HepG2 (cell line): ENCODE results near the gene MEA1. TPM values are rescaled to one million over a fixed set of nuclear protein-coding genes. Genes with fewer than 3 reads are reported as not detected.

ENCODE experiments used
- BORCS8-MEF2B ChIP-seq: sonication (generic); formaldehyde crosslinking; IDR thresholded peaks from 2 replicates; pipeline ENCODE4 v1.8.0; 2022; ENCODE audit warnings: mild to moderate bottlenecking, missing genetic modification reagents
- DMAP1 ChIP-seq: IDR thresholded peaks from 2 replicates; pipeline ENCODE4 v1.6.1; 2016
- HDAC2 ChIP-seq: sonication (generic); formaldehyde crosslinking; IDR thresholded peaks from 2 replicates; pipeline ENCODE4 v1.4.0; 2020; ENCODE audit warnings: missing genetic modification reagents
- SNAPC2 ChIP-seq: sonication (generic); formaldehyde crosslinking; IDR thresholded peaks from 2 replicates; pipeline ENCODE4 v1.8.1; 2022; ENCODE audit warnings: mild to moderate bottlenecking, missing genetic modification reagents
- ZBTB7A ChIP-seq: sonication (generic); formaldehyde crosslinking; IDR thresholded peaks from 2 replicates; pipeline ENCODE4 v1.8.0; 2022; ENCODE audit warnings: mild to moderate bottlenecking, missing genetic modification reagents
- ZFYVE20 ChIP-seq: sonication (generic); formaldehyde crosslinking; IDR thresholded peaks from 2 replicates; pipeline ENCODE4 v1.8.0; 2023; ENCODE audit warnings: low read depth, mild to moderate bottlenecking, moderate library complexity, missing genetic modification reagents, borderline replicate concordance
- ZIK1 ChIP-seq: sonication (generic); formaldehyde crosslinking; IDR thresholded peaks from 2 replicates; pipeline ENCODE4 v1.5.0; 2020; ENCODE audit warnings: mild to moderate bottlenecking, low read depth, missing genetic modification reagents, borderline replicate concordance
- ZNF331 ChIP-seq: sonication (generic); formaldehyde crosslinking; IDR thresholded peaks from 2 replicates; pipeline ENCODE4 v1.4.0; 2020; ENCODE audit warnings: missing genetic modification reagents
- ZNF383 ChIP-seq: sonication (generic); formaldehyde crosslinking; IDR thresholded peaks from 2 replicates; pipeline ENCODE4 v1.4.0; 2020; ENCODE audit warnings: missing genetic modification reagents, mild to moderate bottlenecking, borderline replicate concordance
- ZNF557 ChIP-seq: sonication (generic); formaldehyde crosslinking; IDR thresholded peaks from 2 replicates; pipeline ENCODE4 v1.4.0; 2020; ENCODE audit warnings: missing genetic modification reagents
- ZNF616 ChIP-seq: sonication (generic); formaldehyde crosslinking; IDR thresholded peaks from 2 replicates; pipeline ENCODE4 v1.5.0; 2020; ENCODE audit warnings: low read depth, mild to moderate bottlenecking, missing genetic modification reagents
- ZNF883 ChIP-seq: sonication (generic); formaldehyde crosslinking; IDR thresholded peaks from 2 replicates; pipeline ENCODE4 v1.5.1; 2020; ENCODE audit warnings: mild to moderate bottlenecking, missing genetic modification reagents; ENCODE audit errors: not compliant biosample characterization
- polyA plus RNA-seq, 8 experiments: library from polyadenylated mRNA; depleted of rRNA in 3 of 8; stranded (reverse) in 7 of 8; unstranded in 1 of 8; fragments of >200 nt; fragmentation: Illumina TruSeq in 4 of 8; extraction: Trizol in 4 of 8; gene quantifications; 2 replicates each; pipeline versions ENCODE4 v1.2.1 to v1.2.3, GENCODE V29; 2011 to 2016; ENCODE audit warnings: low read depth in 4 of 8, missing spikeins in 1 of 8, mixed read lengths in 1 of 8; ENCODE audit not compliant: insufficient read depth in 1 of 8
- total RNA-seq, 5 experiments: library from RNA; depleted of rRNA; stranded (reverse); fragments of >200 nt; fragmentation: Illumina TruSeq; extraction: Trizol; gene quantifications; 2 replicates each; pipeline ENCODE4 v1.2.3, GENCODE V29; 2016; ENCODE audit warnings: low read depth in 1 of 5
- TF ChIP-seq, protein P1 (sequence below): sonication (generic); formaldehyde crosslinking; IDR thresholded peaks from 2 replicates; pipeline ENCODE4 v1.4.0; 2020; ENCODE audit warnings: missing genetic modification reagents
- TF ChIP-seq, protein P2 (sequence below): sonication (generic); formaldehyde crosslinking; IDR thresholded peaks from 2 replicates; pipeline ENCODE4 v1.8.0; 2022; ENCODE audit warnings: low read depth, missing genetic modification reagents
- TF ChIP-seq, protein P3 (sequence below): sonication (generic); formaldehyde crosslinking; conservative IDR thresholded peaks from 2 replicates; pipeline ENCODE4 v1.4.0; 2020; ENCODE audit warnings: missing genetic modification reagents
- TF ChIP-seq, protein P4 (sequence below): sonication (generic); formaldehyde crosslinking; IDR thresholded peaks from 2 replicates; pipeline ENCODE4 v1.5.0; 2020; ENCODE audit warnings: missing genetic modification reagents, mild to moderate bottlenecking, borderline replicate concordance
- TF ChIP-seq, protein P5 (sequence below): sonication (generic); formaldehyde crosslinking; IDR thresholded peaks from 2 replicates; pipeline ENCODE4 v1.5.0; 2020; ENCODE audit warnings: mild to moderate bottlenecking, missing genetic modification reagents

MEA1 gene
- total and polyA plus RNA-seq, 2 of the 13 experiments (the other 11 are each of a cell fraction or from before 2014, with no cell fraction given), result 75.6 to 86.2 TPM

DNA sequence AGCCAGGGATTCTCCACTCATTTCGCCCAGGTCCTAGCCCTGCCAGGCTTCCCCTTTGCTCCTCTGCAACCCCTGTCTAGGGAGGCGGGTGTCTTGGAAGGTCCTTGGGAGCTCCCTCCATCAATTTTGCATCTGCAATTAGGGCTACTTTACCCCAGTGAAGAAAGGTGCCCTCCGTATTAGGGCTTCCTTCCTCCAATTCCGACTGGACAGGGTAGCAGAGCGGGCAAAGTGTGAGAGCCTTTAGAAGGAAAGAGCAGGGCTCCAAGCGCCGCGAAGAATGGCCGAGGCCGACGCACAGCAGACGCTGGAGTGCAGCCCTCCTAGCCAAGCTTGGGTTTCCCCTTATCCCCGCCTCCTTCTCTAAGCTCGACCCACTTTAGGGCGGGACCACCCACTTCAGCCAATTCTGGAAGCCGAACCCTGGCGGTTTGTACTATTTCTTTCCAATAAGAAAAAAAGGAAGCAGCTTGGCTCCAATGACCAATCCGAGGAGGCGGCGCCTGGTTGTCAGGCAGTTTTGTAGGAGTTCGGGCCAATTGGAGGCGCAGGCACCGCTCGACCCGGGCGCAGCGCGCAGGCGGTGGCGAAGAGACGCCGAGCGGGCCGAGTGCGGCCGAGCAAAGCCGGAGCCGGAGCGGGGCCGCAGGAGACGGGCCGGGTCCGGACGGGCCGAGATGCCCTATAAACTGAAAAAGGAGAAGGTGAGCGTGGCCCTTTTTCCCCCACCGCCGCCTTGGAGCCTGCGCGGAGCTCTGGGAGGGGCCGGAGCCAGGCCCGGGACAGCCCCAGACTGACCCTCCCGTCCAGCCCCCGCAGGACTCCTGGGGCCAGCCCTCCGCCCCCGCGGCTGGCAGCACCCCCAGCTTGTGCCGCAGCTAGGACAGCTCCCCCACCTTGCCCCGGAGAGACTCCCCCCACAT is 29.5 kb downstream of the MEA1 start, which contains the start of gene PPP2R5D (continued):
- TF ChIP-seq ZFYVE20 (no peak), ZNF616 (CRISPR knock-in tag) (peak; percentile 39; the same call in 1 of the 2 replicates), ZNF557 (peak; percentile 65; the same call in 1 of the 2 replicates), ZNF331 (peak; percentile 30), ZNF883 (no peak), DMAP1 (CRISPR knock-in tag) (peak; percentile 52; the same call in 1 of the 2 replicates), ZBTB7A (CRISPR knock-in tag) (no peak), ZNF383 (peak; percentile 13; the same call in 1 of the 2 replicates), SNAPC2 (CRISPR knock-in tag) (peak; percentile 94), BORCS8-MEF2B (peak; percentile 91), ZIK1 (CRISPR knock-in tag) (no peak), HDAC2 (CRISPR knock-in tag) (peak; percentile 17; the same call in 1 of the 2 replicates)
- TF ChIP-seq, protein P1, sequence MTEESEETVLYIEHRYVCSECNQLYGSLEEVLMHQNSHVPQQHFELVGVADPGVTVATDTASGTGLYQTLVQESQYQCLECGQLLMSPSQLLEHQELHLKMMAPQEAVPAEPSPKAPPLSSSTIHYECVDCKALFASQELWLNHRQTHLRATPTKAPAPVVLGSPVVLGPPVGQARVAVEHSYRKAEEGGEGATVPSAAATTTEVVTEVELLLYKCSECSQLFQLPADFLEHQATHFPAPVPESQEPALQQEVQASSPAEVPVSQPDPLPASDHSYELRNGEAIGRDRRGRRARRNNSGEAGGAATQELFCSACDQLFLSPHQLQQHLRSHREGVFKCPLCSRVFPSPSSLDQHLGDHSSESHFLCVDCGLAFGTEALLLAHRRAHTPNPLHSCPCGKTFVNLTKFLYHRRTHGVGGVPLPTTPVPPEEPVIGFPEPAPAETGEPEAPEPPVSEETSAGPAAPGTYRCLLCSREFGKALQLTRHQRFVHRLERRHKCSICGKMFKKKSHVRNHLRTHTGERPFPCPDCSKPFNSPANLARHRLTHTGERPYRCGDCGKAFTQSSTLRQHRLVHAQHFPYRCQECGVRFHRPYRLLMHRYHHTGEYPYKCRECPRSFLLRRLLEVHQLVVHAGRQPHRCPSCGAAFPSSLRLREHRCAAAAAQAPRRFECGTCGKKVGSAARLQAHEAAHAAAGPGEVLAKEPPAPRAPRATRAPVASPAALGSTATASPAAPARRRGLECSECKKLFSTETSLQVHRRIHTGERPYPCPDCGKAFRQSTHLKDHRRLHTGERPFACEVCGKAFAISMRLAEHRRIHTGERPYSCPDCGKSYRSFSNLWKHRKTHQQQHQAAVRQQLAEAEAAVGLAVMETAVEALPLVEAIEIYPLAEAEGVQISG (CRISPR knock-in tag), result peak; percentile 76; the same call in 1 of the 2 replicates
- TF ChIP-seq, protein P2, sequence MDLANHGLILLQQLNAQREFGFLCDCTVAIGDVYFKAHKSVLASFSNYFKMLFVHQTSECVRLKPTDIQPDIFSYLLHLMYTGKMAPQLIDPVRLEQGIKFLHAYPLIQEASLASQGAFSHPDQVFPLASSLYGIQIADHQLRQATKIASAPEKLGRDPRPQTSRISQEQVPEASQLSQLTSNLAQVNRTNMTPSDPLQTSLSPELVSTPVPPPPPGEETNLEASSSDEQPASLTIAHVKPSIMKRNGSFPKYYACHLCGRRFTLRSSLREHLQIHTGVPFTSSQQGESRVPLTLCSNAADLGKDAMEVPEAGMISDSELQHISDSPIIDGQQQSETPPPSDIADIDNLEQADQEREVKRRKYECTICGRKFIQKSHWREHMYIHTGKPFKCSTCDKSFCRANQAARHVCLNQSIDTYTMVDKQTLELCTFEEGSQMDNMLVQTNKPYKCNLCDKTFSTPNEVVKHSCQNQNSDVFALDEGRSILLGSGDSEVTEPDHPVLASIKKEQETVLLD (CRISPR knock-in tag), result no peak
- TF ChIP-seq, protein P3, sequence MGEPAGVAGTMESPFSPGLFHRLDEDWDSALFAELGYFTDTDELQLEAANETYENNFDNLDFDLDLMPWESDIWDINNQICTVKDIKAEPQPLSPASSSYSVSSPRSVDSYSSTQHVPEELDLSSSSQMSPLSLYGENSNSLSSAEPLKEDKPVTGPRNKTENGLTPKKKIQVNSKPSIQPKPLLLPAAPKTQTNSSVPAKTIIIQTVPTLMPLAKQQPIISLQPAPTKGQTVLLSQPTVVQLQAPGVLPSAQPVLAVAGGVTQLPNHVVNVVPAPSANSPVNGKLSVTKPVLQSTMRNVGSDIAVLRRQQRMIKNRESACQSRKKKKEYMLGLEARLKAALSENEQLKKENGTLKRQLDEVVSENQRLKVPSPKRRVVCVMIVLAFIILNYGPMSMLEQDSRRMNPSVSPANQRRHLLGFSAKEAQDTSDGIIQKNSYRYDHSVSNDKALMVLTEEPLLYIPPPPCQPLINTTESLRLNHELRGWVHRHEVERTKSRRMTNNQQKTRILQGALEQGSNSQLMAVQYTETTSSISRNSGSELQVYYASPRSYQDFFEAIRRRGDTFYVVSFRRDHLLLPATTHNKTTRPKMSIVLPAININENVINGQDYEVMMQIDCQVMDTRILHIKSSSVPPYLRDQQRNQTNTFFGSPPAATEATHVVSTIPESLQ, result no peak
- TF ChIP-seq, protein P4, sequence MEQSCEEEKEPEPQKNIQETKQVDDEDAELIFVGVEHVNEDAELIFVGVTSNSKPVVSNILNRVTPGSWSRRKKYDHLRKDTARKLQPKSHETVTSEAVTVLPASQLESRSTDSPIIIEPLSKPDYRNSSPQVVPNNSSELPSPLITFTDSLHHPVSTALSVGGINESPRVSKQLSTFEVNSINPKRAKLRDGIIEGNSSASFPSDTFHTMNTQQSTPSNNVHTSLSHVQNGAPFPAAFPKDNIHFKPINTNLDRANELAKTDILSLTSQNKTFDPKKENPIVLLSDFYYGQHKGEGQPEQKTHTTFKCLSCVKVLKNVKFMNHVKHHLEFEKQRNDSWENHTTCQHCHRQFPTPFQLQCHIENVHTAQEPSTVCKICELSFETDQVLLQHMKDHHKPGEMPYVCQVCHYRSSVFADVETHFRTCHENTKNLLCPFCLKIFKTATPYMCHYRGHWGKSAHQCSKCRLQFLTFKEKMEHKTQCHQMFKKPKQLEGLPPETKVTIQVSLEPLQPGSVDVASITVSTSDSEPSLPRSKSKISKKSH (CRISPR knock-in tag), result no peak
- TF ChIP-seq, protein P5, sequence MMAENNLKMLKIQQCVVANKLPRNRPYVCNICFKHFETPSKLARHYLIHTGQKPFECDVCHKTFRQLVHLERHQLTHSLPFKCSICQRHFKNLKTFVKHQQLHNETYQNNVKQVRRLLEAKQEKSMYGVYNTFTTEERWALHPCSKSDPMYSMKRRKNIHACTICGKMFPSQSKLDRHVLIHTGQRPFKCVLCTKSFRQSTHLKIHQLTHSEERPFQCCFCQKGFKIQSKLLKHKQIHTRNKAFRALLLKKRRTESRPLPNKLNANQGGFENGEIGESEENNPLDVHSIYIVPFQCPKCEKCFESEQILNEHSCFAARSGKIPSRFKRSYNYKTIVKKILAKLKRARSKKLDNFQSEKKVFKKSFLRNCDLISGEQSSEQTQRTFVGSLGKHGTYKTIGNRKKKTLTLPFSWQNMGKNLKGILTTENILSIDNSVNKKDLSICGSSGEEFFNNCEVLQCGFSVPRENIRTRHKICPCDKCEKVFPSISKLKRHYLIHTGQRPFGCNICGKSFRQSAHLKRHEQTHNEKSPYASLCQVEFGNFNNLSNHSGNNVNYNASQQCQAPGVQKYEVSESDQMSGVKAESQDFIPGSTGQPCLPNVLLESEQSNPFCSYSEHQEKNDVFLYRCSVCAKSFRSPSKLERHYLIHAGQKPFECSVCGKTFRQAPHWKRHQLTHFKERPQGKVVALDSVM (CRISPR knock-in tag), result 0 out of 2 replicates have a peak, but pooled peaks have one; percentile 1
